ENCODE results near the gene BACH2.
A peak's percentile ranks its signal among the peaks of the same experiment; 100 is the strongest.

The BACH2 gene

GRCh38 chr6:90149280-90149679 is 147.4 kb downstream of the BACH2 start:
- TF ChIP-seq GABPA (IDR thresholded peaks at IDR 0.05; ENCODE audit: low read depth) (no peak), SPI1 (IDR thresholded peaks at IDR 0.05; ENCODE audit: borderline replicate concordance, low read depth) (no peak), REST (IDR thresholded peaks at IDR 0.05; ENCODE audit: insufficient replicate concordance, low read depth) (no peak), POLR2AphosphoS5 (IDR thresholded peaks at IDR 0.05; ENCODE audit: low read depth) (no peak), CTCF (IDR thresholded peaks at IDR 0.05; ENCODE audit: insufficient read depth, low read length) (no peak)
- Histone ChIP-seq H3K4me3 (replicated peaks; ENCODE audit: insufficient read depth, low read length) (no peak overlapping the region), H3K27me3 (ENCODE audit: insufficient read depth, poor library complexity, severe bottlenecking) (no peaks in the 10 kb centered on the region), H3K27ac (replicated peaks) (no peak overlapping the region)
- DNase-seq (ENCODE audit: low read depth in 1 of 2, low spot score in 1 of 2), result no peak

GRCh38 chr6:90148867-90149266 is 147.8 kb downstream of the BACH2 start:
- TF ChIP-seq GABPA (IDR thresholded peaks at IDR 0.05; ENCODE audit: low read depth) (no peak), SPI1 (IDR thresholded peaks at IDR 0.05; ENCODE audit: borderline replicate concordance, low read depth) (no peak), REST (IDR thresholded peaks at IDR 0.05; ENCODE audit: insufficient replicate concordance, low read depth) (no peak), CTCF (IDR thresholded peaks at IDR 0.05; ENCODE audit: insufficient read depth, low read length) (no peak)
- no peaks in the 10 kb centered on the region for H3K27me3 ChIP-seq (ENCODE audit: insufficient read depth, poor library complexity, severe bottlenecking)

GRCh38 chr6:90146921-90147649 is 149.6 kb downstream of the BACH2 start:
- Histone ChIP-seq H3K27ac (replicated peaks) (no peak overlapping the region), H3K4me3 (replicated peaks; ENCODE audit: insufficient read depth, low read length) (no peak overlapping the region), H3K27me3 (ENCODE audit: insufficient read depth, poor library complexity, severe bottlenecking) (no peaks in the 10 kb centered on the region)
- peak; percentile 25 to 55 for DNase-seq (ENCODE audit: low read depth in 1 of 2, low spot score in 1 of 2)
- TF ChIP-seq CTCF (IDR thresholded peaks at IDR 0.05; ENCODE audit: insufficient read depth, low read length) (no peak), POLR2AphosphoS5 (IDR thresholded peaks at IDR 0.05; ENCODE audit: low read depth) (no peak), GABPA (IDR thresholded peaks at IDR 0.05; ENCODE audit: low read depth) (no peak), SPI1 (IDR thresholded peaks at IDR 0.05; ENCODE audit: borderline replicate concordance, low read depth) (peak; percentile 80), REST (IDR thresholded peaks at IDR 0.05; ENCODE audit: insufficient replicate concordance, low read depth) (no peak)

More at GRCh38 chr6:90148867-90149266, 147.8 kb downstream of the BACH2 start:
- no peak for DNase-seq (ENCODE audit: low read depth in 1 of 2, low spot score in 1 of 2)
- no peak overlapping the region for H3K27ac ChIP-seq (replicated peaks)
- H3K4me3 ChIP-seq (replicated peaks; ENCODE audit: insufficient read depth, low read length), result no peak overlapping the region
